ENCODE results near the gene NPEPL1. TPM values are rescaled to one million over a fixed set of nuclear protein-coding genes. Genes with fewer than 3 reads are reported as not detected.
"Not testable (repeated sequence)": the region's sequence is repeated elsewhere in the genome, so short reads cannot be mapped to it uniquely, and the experiment has no call there.

NPEPL1 gene
- polyA plus RNA-seq, 1 donor (not counting 4 experiments of a cell fraction or from before 2014, with no cell fraction given), result 4.4 TPM

- no peak overlapping the region for H2AFZ ChIP-seq (ENCODE audit: control insufficient read depth, low read length)
- dilution Hi-C loops (cut with MboI; ENCODE audit: extremely low pct_ligation_motif_present, low sequenced_read_pairs), result no loop called here
- DNase-seq (ENCODE audit: low read depth, low spot score), result no peak
- H3K9ac ChIP-seq (ENCODE audit: control insufficient read depth, extremely low read depth, insufficient read depth, low read length), result no peak overlapping the region
- no peaks in the 10 kb centered on the region for H3K9me1 ChIP-seq (ENCODE audit: control insufficient read depth, extremely low read depth, insufficient read depth, low read length)
- H3K9me3 ChIP-seq (ENCODE audit: control insufficient read depth, low read depth, low read length), result no peaks in the 10 kb centered on the region
- H3K36me3 ChIP-seq (ENCODE audit: control insufficient read depth in 2 of 2, extremely low read depth in 1 of 2, insufficient read depth in 2 of 2, low read length in 2 of 2), result no peaks in the 10 kb centered on the region
- TF ChIP-seq CTCF (optimal IDR thresholded peaks at IDR 0.05 in 1 of 3, IDR thresholded peaks at IDR 0.05 in 1 of 3, conservative IDR thresholded peaks at IDR 0.05 in 1 of 3; ENCODE audit: extremely low read depth in 1 of 3, insufficient read depth in 2 of 3, low read length in 3 of 3), result no peak
- TF ChIP-seq EZH2 (IDR thresholded peaks at IDR 0.05; ENCODE audit: low read length), result no peak
- H3K27me3 ChIP-seq (ENCODE audit: control insufficient read depth, extremely low read depth, insufficient read depth, low read length), result peaks cover 20% of the 10 kb centered on the region
- no peak for FAIRE-seq
- H3K27ac ChIP-seq (ENCODE audit: control insufficient read depth, insufficient read depth, low read length), result no peak overlapping the region
- no peak overlapping the region for H3K4me2 ChIP-seq (ENCODE audit: control insufficient read depth, extremely low read depth, insufficient read depth, low read depth, low read length)
- H3K4me1 ChIP-seq (ENCODE audit: control insufficient read depth, extremely low read depth, insufficient read depth, low read length), result no peaks in the 10 kb centered on the region
- no peaks in the 10 kb centered on the region for H4K20me1 ChIP-seq (ENCODE audit: control insufficient read depth, extremely low read depth, insufficient read depth, low read length)
- no peaks in the 10 kb centered on the region for H3K79me2 ChIP-seq (ENCODE audit: control insufficient read depth, insufficient read depth, low read length)
- no peak overlapping the region for H3K4me3 ChIP-seq (ENCODE audit: control insufficient read depth in 2 of 3, extremely low read depth in 1 of 3, insufficient read depth in 2 of 3, low read depth in 1 of 3, low read length in 3 of 3)
These were observed 30.5 kb downstream of the NPEPL1 start for GRCh38 chr20:58722877-58723627.

- Histone ChIP-seq H3K9me3 (ENCODE audit: control insufficient read depth, low read depth, low read length) (no peaks in the 10 kb centered on the region), H3K4me1 (ENCODE audit: control insufficient read depth, extremely low read depth, insufficient read depth, low read length) (no peaks in the 10 kb centered on the region), H3K9ac (ENCODE audit: control insufficient read depth, extremely low read depth, insufficient read depth, low read length) (no peak overlapping the region), H3K27me3 (ENCODE audit: control insufficient read depth, extremely low read depth, insufficient read depth, low read length) (peaks cover 19% of the 10 kb centered on the region), H3K36me3 (ENCODE audit: control insufficient read depth in 2 of 2, extremely low read depth in 1 of 2, insufficient read depth in 2 of 2, low read length in 2 of 2) (no peaks in the 10 kb centered on the region), H4K20me1 (ENCODE audit: control insufficient read depth, extremely low read depth, insufficient read depth, low read length) (no peaks in the 10 kb centered on the region), H3K4me3 (ENCODE audit: control insufficient read depth in 2 of 3, extremely low read depth in 1 of 3, insufficient read depth in 2 of 3, low read depth in 1 of 3, low read length in 3 of 3) (no peak overlapping the region), H3K9me1 (ENCODE audit: control insufficient read depth, extremely low read depth, insufficient read depth, low read length) (no peaks in the 10 kb centered on the region), H3K79me2 (ENCODE audit: control insufficient read depth, insufficient read depth, low read length) (no peaks in the 10 kb centered on the region), H2AFZ (ENCODE audit: control insufficient read depth, low read length) (no peak overlapping the region), H3K27ac (ENCODE audit: control insufficient read depth, insufficient read depth, low read length) (no peak overlapping the region), H3K4me2 (ENCODE audit: control insufficient read depth, extremely low read depth, insufficient read depth, low read depth, low read length) (no peak overlapping the region)
- DNase-seq (ENCODE audit: low read depth, low spot score) (no peak), FAIRE-seq (no peak)
- dilution Hi-C loops (cut with MboI; ENCODE audit: extremely low pct_ligation_motif_present, low sequenced_read_pairs), result no loop called here
- TF ChIP-seq EZH2 (IDR thresholded peaks at IDR 0.05; ENCODE audit: low read length) (no peak), CTCF (optimal IDR thresholded peaks at IDR 0.05 in 1 of 3, IDR thresholded peaks at IDR 0.05 in 1 of 3, conservative IDR thresholded peaks at IDR 0.05 in 1 of 3; ENCODE audit: extremely low read depth in 1 of 3, insufficient read depth in 2 of 3, low read length in 3 of 3) (no peak)
These were observed 31.0 kb downstream of the NPEPL1 start for GRCh38 chr20:58723628-58723984.

GRCh38 chr20:58726156-58726555 lies 33.6 kb downstream of the NPEPL1 start:
- dilution Hi-C loops (cut with MboI; ENCODE audit: extremely low pct_ligation_motif_present, low sequenced_read_pairs); DNase-seq (ENCODE audit: low read depth, low spot score); H4K20me1 ChIP-seq (ENCODE audit: control insufficient read depth, extremely low read depth, insufficient read depth, low read length); H3K36me3 ChIP-seq (ENCODE audit: control insufficient read depth in 2 of 2, extremely low read depth in 1 of 2, insufficient read depth in 2 of 2, low read length in 2 of 2); H3K9ac ChIP-seq (ENCODE audit: control insufficient read depth, extremely low read depth, insufficient read depth, low read length); H3K9me1 ChIP-seq (ENCODE audit: control insufficient read depth, extremely low read depth, insufficient read depth, low read length); H3K4me3 ChIP-seq (ENCODE audit: control insufficient read depth in 2 of 3, extremely low read depth in 1 of 3, insufficient read depth in 2 of 3, low read depth in 1 of 3, low read length in 3 of 3); H3K9me3 ChIP-seq (ENCODE audit: control insufficient read depth, low read depth, low read length); H3K27ac ChIP-seq (ENCODE audit: control insufficient read depth, insufficient read depth, low read length); H2AFZ ChIP-seq (ENCODE audit: control insufficient read depth, low read length); FAIRE-seq; H3K4me1 ChIP-seq (ENCODE audit: control insufficient read depth, extremely low read depth, insufficient read depth, low read length); H3K4me2 ChIP-seq (ENCODE audit: control insufficient read depth, extremely low read depth, insufficient read depth, low read depth, low read length); H3K79me2 ChIP-seq (ENCODE audit: control insufficient read depth, insufficient read depth, low read length): not testable (repeated sequence)
- H3K27me3 ChIP-seq (ENCODE audit: control insufficient read depth, extremely low read depth, insufficient read depth, low read length), result peaks cover 17% of the 10 kb centered on the region
